ENCODE measurements around the gene SETD1B. TPM values are rescaled to one million over a fixed set of nuclear protein-coding genes. Genes with fewer than 3 reads are reported as not detected.

Gene SETD1B
- total RNA-seq, 1 donor from 2014 or later, result 19.4 TPM

- no peaks in the 10 kb centered on the region for H3K9me3 Mint-ChIP-seq (ENCODE audit: low read depth)
- peaks cover 8% of the 10 kb centered on the region for H3K36me3 Mint-ChIP-seq (ENCODE audit: low read depth)
- DNase-seq (ENCODE audit: low spot score), result no peak
- no peaks in the 10 kb centered on the region for H3K27me3 Mint-ChIP-seq (ENCODE audit: low read depth)
- H3K4me1 Mint-ChIP-seq (ENCODE audit: low read depth), result peaks cover 43% of the 10 kb centered on the region
- TF ChIP-seq, protein P1, sequence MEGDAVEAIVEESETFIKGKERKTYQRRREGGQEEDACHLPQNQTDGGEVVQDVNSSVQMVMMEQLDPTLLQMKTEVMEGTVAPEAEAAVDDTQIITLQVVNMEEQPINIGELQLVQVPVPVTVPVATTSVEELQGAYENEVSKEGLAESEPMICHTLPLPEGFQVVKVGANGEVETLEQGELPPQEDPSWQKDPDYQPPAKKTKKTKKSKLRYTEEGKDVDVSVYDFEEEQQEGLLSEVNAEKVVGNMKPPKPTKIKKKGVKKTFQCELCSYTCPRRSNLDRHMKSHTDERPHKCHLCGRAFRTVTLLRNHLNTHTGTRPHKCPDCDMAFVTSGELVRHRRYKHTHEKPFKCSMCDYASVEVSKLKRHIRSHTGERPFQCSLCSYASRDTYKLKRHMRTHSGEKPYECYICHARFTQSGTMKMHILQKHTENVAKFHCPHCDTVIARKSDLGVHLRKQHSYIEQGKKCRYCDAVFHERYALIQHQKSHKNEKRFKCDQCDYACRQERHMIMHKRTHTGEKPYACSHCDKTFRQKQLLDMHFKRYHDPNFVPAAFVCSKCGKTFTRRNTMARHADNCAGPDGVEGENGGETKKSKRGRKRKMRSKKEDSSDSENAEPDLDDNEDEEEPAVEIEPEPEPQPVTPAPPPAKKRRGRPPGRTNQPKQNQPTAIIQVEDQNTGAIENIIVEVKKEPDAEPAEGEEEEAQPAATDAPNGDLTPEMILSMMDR (IDR thresholded peaks at IDR 0.05), result no peak
- no peak overlapping the region for H3K4me3 Mint-ChIP-seq (ENCODE audit: unreplicated experiment)
- no peak overlapping the region for H3K27ac Mint-ChIP-seq (ENCODE audit: unreplicated experiment)
These were observed 6.5 kb downstream of the SETD1B start for GRCh38 chr12:121810234-121810817.

DNA sequence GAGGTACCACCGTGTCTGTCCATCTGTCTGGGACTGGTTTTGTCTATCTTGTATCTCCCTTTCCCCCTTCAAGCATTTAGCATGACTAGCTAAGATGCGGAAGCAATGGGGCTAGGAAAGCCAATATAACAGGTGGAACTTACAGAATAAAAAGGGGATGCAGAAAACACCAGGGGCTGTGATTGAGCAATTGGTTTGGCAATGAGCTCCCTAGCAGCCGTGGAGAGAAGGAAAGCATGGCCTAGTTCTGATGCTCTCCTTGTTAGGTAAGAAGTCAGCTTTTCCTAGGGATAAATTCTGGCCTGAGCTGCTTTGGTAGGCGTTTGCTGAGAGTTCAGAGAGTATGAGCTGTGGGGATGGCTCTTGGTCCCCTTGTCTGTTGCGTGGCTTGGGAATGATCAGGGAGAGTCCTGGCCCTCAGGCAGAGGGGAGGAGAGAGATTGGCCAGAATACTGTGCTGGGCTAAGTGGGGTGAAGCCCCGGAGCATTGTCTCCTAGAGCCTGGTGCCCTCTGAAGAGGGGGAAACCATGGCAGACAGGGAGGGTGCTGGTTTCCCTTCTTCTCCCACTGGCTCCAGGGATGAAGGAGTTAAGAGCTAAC is 7.1 kb downstream of the SETD1B start:
- H3K36me3 Mint-ChIP-seq (ENCODE audit: low read depth), result peaks cover 8% of the 10 kb centered on the region
- TF ChIP-seq, protein P1 (IDR thresholded peaks at IDR 0.05), result no peak
- H3K4me3 Mint-ChIP-seq (ENCODE audit: unreplicated experiment), result peak overlapping the region; percentile 80
- no peaks in the 10 kb centered on the region for H3K9me3 Mint-ChIP-seq (ENCODE audit: low read depth)
- DNase-seq (ENCODE audit: low spot score), result no peak
- peak overlapping the region; percentile 82 for H3K27ac Mint-ChIP-seq (ENCODE audit: unreplicated experiment)
- H3K27me3 Mint-ChIP-seq (ENCODE audit: low read depth), result no peaks in the 10 kb centered on the region
- H3K4me1 Mint-ChIP-seq (ENCODE audit: low read depth), result peaks cover 39% of the 10 kb centered on the region

- no peaks in the 10 kb centered on the region for H3K27me3 Mint-ChIP-seq (ENCODE audit: low read depth)
- peaks cover 31% of the 10 kb centered on the region for H3K4me1 Mint-ChIP-seq (ENCODE audit: low read depth)
- H3K9me3 Mint-ChIP-seq (ENCODE audit: low read depth), result no peaks in the 10 kb centered on the region
- DNase-seq (ENCODE audit: low spot score), result no peak
- peak overlapping the region; percentile 80 for H3K4me3 Mint-ChIP-seq (ENCODE audit: unreplicated experiment)
- TF ChIP-seq, protein P1 (IDR thresholded peaks at IDR 0.05), result peak; percentile 100
- H3K27ac Mint-ChIP-seq (ENCODE audit: unreplicated experiment), result peak overlapping the region; percentile 82
- H3K36me3 Mint-ChIP-seq (ENCODE audit: low read depth), result peaks cover 12% of the 10 kb centered on the region
These were observed 7.9 kb downstream of the SETD1B start for GRCh38 chr12:121811434-121812319.

DNA sequence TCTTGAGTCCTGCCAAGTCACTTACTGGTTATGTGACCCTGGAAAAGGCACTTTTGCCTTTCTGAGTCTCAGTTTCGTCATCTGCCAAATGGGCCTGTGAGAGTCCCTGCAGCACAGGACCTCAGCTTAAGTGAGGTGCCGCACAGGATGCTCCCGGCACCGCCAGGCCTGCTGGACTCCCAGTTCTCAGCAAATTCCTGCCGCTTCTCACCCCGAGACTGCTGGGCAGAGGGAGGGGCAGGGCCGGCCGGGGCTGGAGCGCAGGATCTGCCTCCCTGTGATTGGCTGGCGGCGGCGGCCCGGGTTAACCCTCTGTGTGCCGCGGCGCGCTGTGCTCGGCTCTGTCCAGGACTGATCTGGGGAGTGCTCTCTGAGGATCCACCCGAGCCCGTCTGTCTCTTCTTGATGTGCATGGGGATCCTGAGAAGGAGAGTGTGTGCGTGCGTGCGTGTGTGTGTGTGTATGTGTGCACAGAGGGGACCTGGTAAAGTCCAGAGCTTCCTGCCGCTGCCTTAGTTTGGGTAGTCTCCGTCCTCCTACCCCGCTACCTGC is 8.6 kb downstream of the SETD1B start:
- no peaks in the 10 kb centered on the region for H3K27me3 Mint-ChIP-seq (ENCODE audit: low read depth)
- H3K4me1 Mint-ChIP-seq (ENCODE audit: low read depth), result peaks cover 29% of the 10 kb centered on the region
- TF ChIP-seq, protein P1 (IDR thresholded peaks at IDR 0.05), result peak; percentile 64
- no peak for DNase-seq (ENCODE audit: low spot score)
- peak overlapping the region; percentile 80 for H3K4me3 Mint-ChIP-seq (ENCODE audit: unreplicated experiment)
- H3K36me3 Mint-ChIP-seq (ENCODE audit: low read depth), result peaks cover 11% of the 10 kb centered on the region
- no peaks in the 10 kb centered on the region for H3K9me3 Mint-ChIP-seq (ENCODE audit: low read depth)
- H3K27ac Mint-ChIP-seq (ENCODE audit: unreplicated experiment), result peak overlapping the region; percentile 57

Data from chondrocyte (in vitro differentiated cells).